Right lobe of liver (tissue), 6 donors: Measurements from ENCODE around the gene PTPN1. TPM values are rescaled to one million over a fixed set of nuclear protein-coding genes. Genes with fewer than 3 reads are reported as not detected.

Experiments used
- ATAC-seq, 4 donors: fragments of 200-7000 bp; cut with Tn5 transposase; one replicate each; pipeline ENCODE4 v1.9.1; 2020; ENCODE audit warnings: mild to moderate bottlenecking in 4 of 4, moderate library complexity in 4 of 4
- DNase-seq, 3 donors: peaks; one replicate each; pipeline ENCODE4 v3.0.0-alpha.2; 2020
- H3K27ac ChIP-seq, 3 donors: fragments of 200-600 bp; one replicate each; pipeline ENCODE4 v1.8.0; 2022
- H3K27me3 ChIP-seq, 2 donors: fragments of 200-600 bp; one replicate each; pipeline ENCODE4 v1.8.0; 2022
- H3K36me3 ChIP-seq, 4 donors: fragments of 200-600 bp; sonication (generic) in 1 of 4; one replicate each; pipeline versions ENCODE4 v1.5.1 to v1.8.0; 2017 to 2022; ENCODE audit warnings: control low read depth in 1 of 4
- H3K4me1 ChIP-seq, 4 donors: fragments of 200-600 bp; sonication (generic) in 1 of 4; one replicate each; pipeline versions ENCODE4 v1.5.1 to v1.8.0; 2017 to 2022; ENCODE audit warnings: control low read depth in 1 of 4
- H3K4me3 ChIP-seq, 3 donors: fragments of 200-600 bp; one replicate each; pipeline ENCODE4 v1.8.0; 2022
- H3K9me3 ChIP-seq, 4 donors: fragments of 200-600 bp; sonication (generic) in 1 of 4; one replicate each; pipeline versions ENCODE4 v1.5.1 to v1.8.0; 2017 to 2022; ENCODE audit warnings: control low read depth in 1 of 4
- POLR2A ChIP-seq: fragments of 450-650 bp; IDR thresholded peaks from one replicate; pipeline ENCODE4 v1.6.1; 2017; ENCODE audit warnings: antibody characterized with exemption, mild to moderate bottlenecking
- WGBS: methylation state at CpG from one replicate; pipeline ENCODE4 v1.1.6; 2018; ENCODE audit warnings: low coverage, low lambda C conversion rate; ENCODE audit not compliant: insufficient coverage; ENCODE audit errors: missing lambda C conversion rate; 5-methylcytosine and 5-hydroxymethylcytosine counted together
- intact Hi-C, 2 donors: fragments of 100-400 bp; cut with DNase I; formaldehyde crosslinking; loops; one replicate each; pipeline versions ENCODE4 v1.11.2 to v1.14.1; 2022
- total RNA-seq, 6 experiments: library from RNA; depleted of rRNA in 2 of 6; stranded (reverse); fragments of >200 nt in 2 of 6; fragmentation: NEBNext Ultra II Directional in 3 of 6; extraction: Animal tissue kit (Norgen Biotek cat#: 25700) in 3 of 6; gene quantifications; one replicate each; pipeline versions ENCODE4 v1.1.0 to v1.2.4, GENCODE V29; 2016 to 2023
- TF ChIP-seq, protein P1 (sequence below), 4 donors: fragments of 200-600 bp in 3 of 4; fragments of 450-650 bp in 1 of 4; IDR thresholded peaks; one replicate each; pipeline versions ENCODE4 v1.5.1 to v1.8.0; 2016 to 2022; ENCODE audit warnings: antibody characterized with exemption in 4 of 4, mild to moderate bottlenecking in 2 of 4
- donor health status: DM: no; HTN: yes; CAD: no.
- donor health status: DM: no; HTN: no; CAD: no.
- donor health status: DM: no; HTN: no; CAD: no.
- donor health status: DM: no; HTN: yes; CAD: no.
- donor health status: DM: no; HTN: yes; CAD: no.

PTPN1 gene
- total RNA-seq, 6 experiments from 2014 or later = 9.5 to 14.9 (median 12.6) TPM

DNA sequence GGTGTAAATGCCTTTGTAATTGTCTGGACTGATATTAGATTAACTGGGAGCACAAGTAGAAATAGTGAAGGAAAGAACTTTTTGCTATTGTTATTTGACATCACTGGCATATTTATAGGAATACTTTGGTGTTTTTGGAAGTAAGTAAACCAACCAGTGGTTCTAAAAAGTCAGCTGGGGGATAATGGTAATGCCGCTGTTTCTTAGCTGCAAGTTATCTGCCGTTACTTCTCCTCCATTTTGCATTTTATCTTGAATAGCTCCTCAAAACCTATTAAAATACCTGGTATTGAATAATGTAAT lies 3.8 kb downstream of the PTPN1 start:
- WGBS = 91% methylated on average over 2 of the region's 2 CpGs
- intact Hi-C loops = loop anchor here in 1 of 2 donors (10.0 kb wide), 1 partner anchor 61 kb away; no protein-coding TSS in a partner anchor
- no peaks in the 10 kb centered on the region for H3K36me3 ChIP-seq
- no peaks in the 10 kb centered on the region for H3K27me3 ChIP-seq
- no peaks in the 10 kb centered on the region for H3K9me3 ChIP-seq
- no peak for DNase-seq
- TF ChIP-seq, protein P1, sequence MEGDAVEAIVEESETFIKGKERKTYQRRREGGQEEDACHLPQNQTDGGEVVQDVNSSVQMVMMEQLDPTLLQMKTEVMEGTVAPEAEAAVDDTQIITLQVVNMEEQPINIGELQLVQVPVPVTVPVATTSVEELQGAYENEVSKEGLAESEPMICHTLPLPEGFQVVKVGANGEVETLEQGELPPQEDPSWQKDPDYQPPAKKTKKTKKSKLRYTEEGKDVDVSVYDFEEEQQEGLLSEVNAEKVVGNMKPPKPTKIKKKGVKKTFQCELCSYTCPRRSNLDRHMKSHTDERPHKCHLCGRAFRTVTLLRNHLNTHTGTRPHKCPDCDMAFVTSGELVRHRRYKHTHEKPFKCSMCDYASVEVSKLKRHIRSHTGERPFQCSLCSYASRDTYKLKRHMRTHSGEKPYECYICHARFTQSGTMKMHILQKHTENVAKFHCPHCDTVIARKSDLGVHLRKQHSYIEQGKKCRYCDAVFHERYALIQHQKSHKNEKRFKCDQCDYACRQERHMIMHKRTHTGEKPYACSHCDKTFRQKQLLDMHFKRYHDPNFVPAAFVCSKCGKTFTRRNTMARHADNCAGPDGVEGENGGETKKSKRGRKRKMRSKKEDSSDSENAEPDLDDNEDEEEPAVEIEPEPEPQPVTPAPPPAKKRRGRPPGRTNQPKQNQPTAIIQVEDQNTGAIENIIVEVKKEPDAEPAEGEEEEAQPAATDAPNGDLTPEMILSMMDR (IDR thresholded peaks at IDR 0.05) = no peak
- TF ChIP-seq POLR2A = no peak
- no peak for ATAC-seq
- peaks cover 0 to 57% (median 22%) of the 10 kb centered on the region in 4 donors for H3K4me1 ChIP-seq
- no peak overlapping the region for H3K4me3 ChIP-seq
- H3K27ac ChIP-seq = peak overlapping the region in 1 of 3 donors; percentile 17

DNA sequence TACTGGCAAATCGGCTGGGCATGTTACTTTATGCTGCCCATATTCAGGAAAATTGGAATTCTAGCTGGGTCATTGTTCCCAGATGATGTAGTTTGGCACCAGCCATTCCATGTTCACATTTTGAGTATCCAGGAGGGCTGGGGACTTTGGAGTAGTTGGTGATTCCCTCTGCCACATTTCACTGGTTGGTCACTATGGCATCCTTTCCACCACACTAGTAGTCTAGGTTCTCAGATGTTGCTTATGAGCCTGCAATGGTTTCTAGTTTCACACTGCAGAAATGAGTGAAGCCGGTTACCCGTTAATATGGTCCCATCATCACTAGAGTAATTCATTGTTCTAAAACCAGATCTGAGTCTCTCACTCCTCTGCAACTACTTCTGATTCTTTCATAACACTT lies 4.6 kb downstream of the PTPN1 start:
- Histone ChIP-seq H3K9me3 (no peaks in the 10 kb centered on the region), H3K4me3 (no peak overlapping the region), H3K4me1 (peaks cover 0 to 55% (median 22%) of the 10 kb centered on the region in 4 donors), H3K36me3 (no peaks in the 10 kb centered on the region), H3K27me3 (no peaks in the 10 kb centered on the region), H3K27ac (no peak overlapping the region)
- no peak for ATAC-seq
- no peak for DNase-seq
- intact Hi-C loops = loop anchor here in 1 of 2 donors (10.0 kb wide), 1 partner anchor 60 kb away; no protein-coding TSS in a partner anchor
- WGBS = 86% methylated on average over 3 of the region's 3 CpGs
- TF ChIP-seq, protein P1 (IDR thresholded peaks at IDR 0.05) = no peak
- no peak for TF ChIP-seq POLR2A

DNA sequence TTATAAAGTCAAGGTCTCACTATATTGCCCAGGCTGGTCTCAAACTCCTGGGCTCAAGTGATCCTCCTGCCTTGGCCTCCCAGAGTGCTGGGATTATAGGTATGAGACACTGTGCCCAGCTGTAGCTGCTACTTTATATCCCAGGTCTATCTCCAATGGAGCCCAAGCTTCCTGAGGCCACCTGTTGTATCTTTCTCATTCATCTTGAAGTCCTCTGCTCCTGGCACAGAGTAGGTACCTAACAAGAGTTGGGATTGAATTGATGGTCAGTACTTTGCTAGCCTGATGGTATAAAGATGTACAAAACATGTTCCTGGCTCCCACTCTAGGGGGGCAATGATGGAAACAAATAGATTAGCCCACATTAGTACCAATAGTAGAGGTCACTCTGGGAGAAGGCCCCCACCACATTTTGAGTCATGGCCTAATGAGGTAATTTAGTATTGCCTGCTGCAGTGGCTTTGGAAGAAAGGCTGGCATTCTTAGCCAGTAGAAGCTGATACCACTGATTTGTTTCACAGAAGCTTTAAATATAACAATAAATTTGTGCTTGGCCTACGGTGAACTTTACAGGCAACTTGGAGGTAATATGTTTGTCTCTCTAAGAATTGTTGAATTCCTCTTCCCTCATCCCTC lies 5.4 kb downstream of the PTPN1 start:
- WGBS = 89% methylated on average over 1 of the region's 1 CpG
- H3K27ac ChIP-seq = no peak overlapping the region
- no peak overlapping the region for H3K4me3 ChIP-seq
- no peaks in the 10 kb centered on the region for H3K27me3 ChIP-seq
- H3K36me3 ChIP-seq = no peaks in the 10 kb centered on the region
- H3K9me3 ChIP-seq = no peaks in the 10 kb centered on the region
- intact Hi-C loops = loop anchor here in 1 of 2 donors (10.0 kb wide), 1 partner anchor 59 kb away; no protein-coding TSS in a partner anchor
- peaks cover 0 to 54% (median 22%) of the 10 kb centered on the region in 4 donors for H3K4me1 ChIP-seq
- ATAC-seq (no peak), DNase-seq (no peak)
- TF ChIP-seq, protein P1 (IDR thresholded peaks at IDR 0.05) = no peak
- no peak for TF ChIP-seq POLR2A

DNA sequence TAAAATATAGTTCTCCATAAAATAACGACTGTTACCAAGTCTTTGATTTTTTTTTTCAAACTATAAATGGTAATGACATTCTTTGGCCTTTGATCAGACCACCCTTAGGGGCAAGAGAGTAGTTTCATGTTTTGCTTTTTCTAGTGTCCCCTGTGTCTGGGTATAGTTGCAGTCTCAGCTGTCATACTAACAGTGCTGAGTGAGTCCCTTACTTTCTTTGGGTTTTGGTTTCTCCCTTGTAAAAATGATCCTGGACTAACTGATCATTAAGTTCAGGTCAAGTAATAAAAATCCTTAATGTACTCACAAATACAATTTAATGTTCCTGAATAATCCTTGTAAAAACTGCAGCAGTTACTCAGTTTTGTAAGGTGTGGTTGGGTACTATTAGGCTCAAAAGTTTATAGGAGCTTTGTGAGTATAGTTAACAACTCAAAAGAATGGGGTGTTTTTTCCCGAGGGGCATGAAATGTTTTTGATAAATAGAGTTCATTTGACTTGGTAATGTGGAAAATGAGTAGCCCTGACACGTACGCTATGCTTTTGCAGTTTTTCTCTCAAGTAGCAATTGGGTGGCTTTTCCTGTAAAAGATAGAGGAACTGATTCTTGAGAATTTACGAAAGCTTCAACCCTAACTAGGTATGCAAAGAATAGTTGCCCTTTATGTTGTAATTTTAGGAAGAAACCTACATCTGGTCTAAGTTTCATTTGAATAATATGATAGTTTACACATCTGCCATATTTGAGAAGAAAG lies 6.2 kb downstream of the PTPN1 start:
- intact Hi-C loops = loop anchor here in 1 of 2 donors (10.0 kb wide), 1 partner anchor 58 kb away; no protein-coding TSS in a partner anchor
- WGBS = 47% methylated on average over 5 of the region's 5 CpGs
- ATAC-seq (peak in 2 of 4 donors; percentile 35 to 49), DNase-seq (no peak)
- Histone ChIP-seq H3K27me3 (no peaks in the 10 kb centered on the region), H3K4me1 (peaks cover 0 to 58% (median 22%) of the 10 kb centered on the region in 4 donors), H3K4me3 (no peak overlapping the region), H3K9me3 (no peaks in the 10 kb centered on the region), H3K27ac (no peak overlapping the region), H3K36me3 (no peaks in the 10 kb centered on the region)
- TF ChIP-seq POLR2A = no peak
- TF ChIP-seq, protein P1 (IDR thresholded peaks at IDR 0.05) = no peak
